Stimulated activated CD4-positive, alpha-beta T cell treated with anti-CD3 and anti-CD28 coated beads, Interleukin-4, amount 100 ng/mL, for 4 hours (primary cell): ENCODE results near the gene AOAH.

Experiments used
- DNase-seq, 2 experiments: peaks; one replicate each; pipeline ENCODE4 v3.0.0-alpha.2; 2020

Gene AOAH

GRCh38 chr7:36690041-36690440 is 34.3 kb downstream of the AOAH start:
- DNase-seq: no peak

GRCh38 chr7:36686499-36686898 is 37.8 kb downstream of the AOAH start:
- peak; percentile 37 to 49 for DNase-seq

GRCh38 chr7:36684954-36685353 is 39.3 kb downstream of the AOAH start:
- DNase-seq: no peak

GRCh38 chr7:36683695-36684357 is 40.5 kb downstream of the AOAH start:
- DNase-seq: no peak

- DNase-seq: no peak
Measured at GRCh38 chr7:36683111-36683510, 41.2 kb downstream of the AOAH start.

GRCh38 chr7:36682102-36682501 is 42.2 kb downstream of the AOAH start:
- DNase-seq: no peak

- DNase-seq: peak; percentile 61 to 74
Measured at GRCh38 chr7:36677769-36678437, 46.4 kb downstream of the AOAH start.

- DNase-seq: no peak
Measured at GRCh38 chr7:36673703-36674102, 50.6 kb downstream of the AOAH start.

GRCh38 chr7:36671432-36671829 is 52.9 kb downstream of the AOAH start:
- no peak for DNase-seq

- DNase-seq: peak; percentile 53 to 55
Measured at GRCh38 chr7:36670585-36671431, 53.5 kb downstream of the AOAH start.

GRCh38 chr7:36668750-36669149 is 55.5 kb downstream of the AOAH start:
- no peak for DNase-seq

GRCh38 chr7:36668080-36668479 is 56.2 kb downstream of the AOAH start:
- DNase-seq: no peak

GRCh38 chr7:36667007-36667745 is 57.1 kb downstream of the AOAH start:
- no peak for DNase-seq

- DNase-seq: no peak
Measured at GRCh38 chr7:36663481-36663880, 60.8 kb downstream of the AOAH start.

GRCh38 chr7:36661135-36661840 is 63.0 kb downstream of the AOAH start:
- no peak for DNase-seq

GRCh38 chr7:36659638-36660341 is 64.5 kb downstream of the AOAH start:
- DNase-seq: no peak

- no peak for DNase-seq
Measured at GRCh38 chr7:36659172-36659516, 65.2 kb downstream of the AOAH start.

GRCh38 chr7:36658335-36659171 is 65.7 kb downstream of the AOAH start:
- no peak for DNase-seq

- no peak for DNase-seq
Measured at GRCh38 chr7:36657036-36657660, 67.1 kb downstream of the AOAH start.

GRCh38 chr7:36654436-36654835 is 69.9 kb downstream of the AOAH start:
- no peak for DNase-seq
